Dermis microvascular lymphatic vessel endothelial cell (primary cell): ENCODE measurements around the gene UGP2. TPM values are rescaled to one million over a fixed set of nuclear protein-coding genes. Genes with fewer than 3 reads are reported as not detected.
"Not testable (repeated sequence)": the region's sequence is repeated elsewhere in the genome, so short reads cannot be mapped to it uniquely, and the experiment has no call there.

Source experiments
- DNase-seq, 2 donors: peaks; one replicate each; pipeline versions ENCODE4 v3.0.0 to v3.0.0-alpha.2; 2010; ENCODE audit warnings: low read depth in 2 of 2
- total RNA-seq: library from RNA; depleted of rRNA; stranded (reverse); fragments of >200 nt; gene quantifications from 2 replicates; pipeline ENCODE4 v1.2.1, GENCODE V29; 2014

Gene UGP2
- 69.8 and 153 TPM in 2 replicates for total RNA-seq

DNA sequence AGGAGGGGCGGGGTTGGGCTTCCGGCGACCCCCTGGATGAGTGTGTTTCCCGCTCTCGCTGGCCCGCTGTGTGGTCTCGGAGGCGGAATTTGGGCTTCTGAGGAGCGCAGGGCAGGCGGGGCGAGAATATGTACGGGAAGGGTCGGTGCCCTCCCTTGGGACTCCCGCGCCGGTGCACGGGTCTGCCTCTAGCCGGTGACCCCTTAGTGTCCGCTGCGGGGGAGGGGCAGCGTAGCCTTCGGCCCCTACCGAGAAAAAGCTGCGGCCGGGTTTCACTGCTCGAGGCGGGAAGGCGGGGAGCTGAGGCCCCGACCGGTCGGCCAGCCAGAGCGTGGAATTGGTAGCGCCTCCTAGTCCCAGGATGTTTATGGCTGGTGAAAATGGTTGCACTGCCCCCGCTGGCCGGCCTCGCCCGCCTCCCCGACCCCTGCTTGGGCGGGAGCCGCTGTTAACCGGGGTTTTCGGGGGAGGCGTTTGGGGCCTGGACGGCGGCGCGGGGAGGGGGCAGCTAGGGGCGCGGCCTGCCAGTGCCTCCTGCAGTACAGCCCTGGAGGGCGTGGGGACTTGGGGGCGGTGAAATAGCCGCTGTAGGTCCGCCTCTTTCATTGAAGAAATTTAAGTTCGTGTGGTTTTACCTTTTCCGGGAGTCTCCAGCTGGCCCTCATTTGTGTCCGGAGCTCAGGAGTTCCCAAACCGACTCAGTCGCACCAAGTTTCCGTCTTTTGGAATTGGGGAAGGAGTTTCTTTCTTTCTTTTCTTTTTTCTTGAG is at the start of gene UGP2:
Gene UGP2, plus strand, starts transcription at position 643 of the 769 bp plus-strand sequence. CDS start 290 bp downstream, outside the sequence.
- peak; percentile 83 to 96 for DNase-seq

DNA sequence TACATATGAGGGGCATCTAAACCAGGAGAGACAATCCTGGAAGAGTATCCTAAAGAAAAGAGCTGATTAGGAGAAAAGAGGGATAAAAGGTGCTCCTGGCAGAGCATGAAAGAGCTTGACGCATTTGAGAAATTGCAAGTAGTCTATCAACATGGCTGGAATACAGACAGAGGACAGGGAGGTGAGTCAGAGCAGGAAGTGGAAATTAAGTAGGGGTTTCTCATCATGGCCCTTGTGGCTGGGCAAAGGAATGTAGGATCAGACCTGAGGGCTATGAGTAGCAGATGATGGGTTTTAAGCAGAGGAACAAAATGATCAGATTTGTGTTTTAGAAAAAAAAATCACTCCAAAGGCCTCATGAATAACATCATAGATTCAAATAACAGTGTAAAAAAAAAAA is 49.2 kb upstream of the UGP2 start:
- DNase-seq, result peak in 1 of 2 donors; percentile 41

DNA sequence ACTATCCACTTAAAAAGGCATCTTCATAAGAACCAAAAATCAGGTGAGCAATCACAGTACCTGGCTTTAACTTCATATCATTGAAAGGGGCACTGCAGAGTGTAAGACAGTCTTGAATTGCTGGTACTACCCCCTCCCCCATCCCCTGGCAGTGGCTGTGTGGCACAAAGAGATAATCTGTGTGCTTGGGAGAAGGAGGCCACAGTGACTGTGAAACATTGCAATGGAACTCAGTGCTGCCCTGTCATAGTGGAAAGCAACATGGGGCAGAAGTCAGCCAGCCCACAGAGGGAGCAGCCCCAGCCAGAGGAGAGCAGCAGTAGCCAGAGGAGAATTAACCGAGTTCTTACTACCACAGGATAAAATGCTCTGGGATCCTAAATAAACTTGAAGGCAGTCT is 45.3 kb upstream of the UGP2 start:
- no peak for DNase-seq

DNA sequence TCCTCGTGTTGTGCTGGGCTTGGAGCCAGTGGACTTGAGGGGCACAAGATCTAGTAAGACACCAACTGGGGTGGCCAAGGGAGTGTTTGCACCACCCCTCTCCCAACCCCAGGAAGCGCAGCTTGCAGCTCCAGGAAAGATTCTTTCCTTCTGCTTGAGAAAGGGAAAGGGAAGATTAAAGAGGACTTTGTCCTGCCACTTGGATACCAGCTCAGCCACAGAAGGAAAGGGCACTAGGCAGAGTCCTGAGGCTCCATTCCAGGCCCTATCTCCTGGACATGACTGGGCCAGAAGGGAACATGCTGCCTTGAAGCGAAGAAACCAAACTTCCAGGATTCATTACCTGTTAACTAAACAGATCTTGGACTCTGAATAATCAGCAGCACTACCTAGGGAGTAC is 44.9 kb upstream of the UGP2 start:
- no peak for DNase-seq

DNA sequence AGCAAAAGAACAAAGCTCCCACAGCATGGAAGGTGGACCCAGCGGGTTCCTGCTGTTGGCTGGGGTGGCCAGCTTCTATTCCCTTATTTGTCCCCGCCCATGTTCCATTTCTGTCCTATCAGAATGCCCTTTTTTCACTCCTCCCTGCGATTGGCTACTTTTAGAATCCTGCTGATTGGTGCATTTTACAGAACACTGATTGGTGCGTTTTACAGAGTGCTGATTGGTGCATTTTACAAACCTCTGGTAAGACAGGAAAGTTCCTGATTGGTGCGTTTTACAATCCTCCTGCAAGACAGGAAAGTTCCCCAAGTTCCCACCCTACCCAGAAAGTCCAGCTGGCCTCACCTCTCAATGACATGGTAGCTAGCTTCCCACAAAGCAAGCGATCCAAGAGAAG is 40.2 kb upstream of the UGP2 start:
- no peak for DNase-seq

DNA sequence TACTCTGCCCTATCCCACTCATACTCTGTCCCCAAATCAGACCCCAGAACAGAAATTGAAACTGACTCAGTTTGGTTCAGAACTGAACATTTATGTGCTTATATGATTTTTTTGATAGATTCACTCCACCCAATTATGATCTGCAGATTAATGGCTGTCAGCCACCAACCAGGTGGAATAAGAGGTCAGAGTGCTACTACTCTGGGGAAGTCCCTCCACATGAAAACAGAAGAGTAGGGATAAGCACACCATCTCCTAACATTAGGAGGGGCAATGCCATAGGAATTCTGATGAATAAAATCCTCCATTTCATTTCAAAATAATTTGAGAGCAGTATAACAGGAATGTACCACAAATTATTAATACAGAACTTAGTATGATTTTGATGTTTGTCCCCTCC is 36.3 kb upstream of the UGP2 start:
- no peak for DNase-seq

DNA sequence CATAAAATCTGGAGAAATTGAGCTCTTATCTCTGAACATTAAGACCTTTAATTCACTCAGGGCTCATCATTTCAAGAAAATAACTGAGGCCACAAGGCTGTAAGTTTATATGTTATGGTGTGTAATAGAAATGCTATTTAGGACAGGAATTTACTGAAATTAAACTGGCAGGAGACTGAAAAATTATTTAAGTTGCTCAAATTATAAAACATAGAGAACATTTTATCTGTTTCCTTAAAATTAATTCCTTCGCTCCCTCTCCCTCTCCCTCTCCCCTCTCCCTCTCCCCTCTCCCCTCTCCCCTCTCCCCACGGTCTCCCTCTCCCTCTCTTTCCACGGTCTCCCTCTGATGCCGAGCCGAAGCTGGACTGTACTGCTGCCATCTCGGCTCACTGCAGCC is 33.7 kb upstream of the UGP2 start:
- DNase-seq, result not testable (repeated sequence)

DNA sequence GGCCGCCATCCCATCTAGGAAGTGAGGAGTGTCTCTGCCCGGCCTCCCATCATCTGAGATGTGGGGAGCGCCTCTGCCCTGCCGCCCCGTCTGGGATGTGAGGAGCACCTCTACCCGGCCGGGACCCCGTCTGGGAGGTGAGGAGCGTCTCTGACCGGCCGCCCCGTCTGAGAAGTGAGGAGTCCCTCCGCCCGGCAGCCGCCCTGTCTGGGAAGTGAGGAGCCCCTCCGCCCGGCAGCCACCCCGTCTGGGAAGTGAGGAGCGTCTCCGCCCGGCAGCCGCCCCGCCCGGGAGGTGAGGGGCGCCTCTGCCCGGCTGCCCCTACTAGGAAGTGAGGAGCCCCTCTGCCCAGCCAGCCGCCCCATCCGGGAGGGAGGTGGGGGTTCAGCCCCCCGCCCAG is 32.8 kb upstream of the UGP2 start:
- DNase-seq, result not testable (repeated sequence)

DNA sequence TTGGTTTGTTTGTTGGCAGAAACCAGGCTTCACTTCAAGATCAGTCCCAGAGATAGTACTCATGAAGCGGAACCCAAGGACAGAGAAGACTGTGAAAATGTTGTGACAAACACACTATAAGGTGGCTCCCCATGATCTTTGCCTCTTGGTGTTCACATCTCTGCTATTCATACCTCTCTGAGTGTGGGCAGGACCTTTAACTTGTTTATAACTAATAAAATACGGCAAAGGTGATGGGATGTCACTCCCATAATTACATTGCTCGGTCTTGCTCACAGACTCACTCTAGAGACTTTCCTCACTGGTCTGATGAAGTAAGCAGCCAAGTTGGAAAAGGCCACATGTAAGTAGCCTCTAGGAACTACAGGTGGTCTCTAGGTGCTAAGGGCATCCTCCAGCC is 30.6 kb upstream of the UGP2 start:
- no peak for DNase-seq

DNA sequence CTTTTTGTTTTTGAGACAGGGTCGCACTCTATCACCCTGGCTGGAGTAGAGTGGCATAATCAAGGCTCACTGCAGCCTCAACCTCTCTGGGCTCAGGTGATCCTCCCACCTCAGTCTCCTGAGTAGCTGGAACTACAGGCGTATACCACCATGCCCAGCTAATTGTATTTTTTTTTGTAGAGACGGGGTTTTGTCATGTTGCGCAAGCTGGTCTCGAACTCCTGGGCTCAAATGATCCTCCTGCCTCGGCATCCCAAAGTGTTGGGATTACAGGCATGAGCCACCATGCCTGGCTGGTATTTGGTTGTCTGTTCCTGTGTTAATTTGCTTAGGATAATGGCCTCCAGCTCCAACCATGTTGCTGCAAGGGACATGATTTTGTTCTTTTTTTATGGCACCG is 29.8 kb upstream of the UGP2 start:
- DNase-seq, result not testable (repeated sequence)

DNA sequence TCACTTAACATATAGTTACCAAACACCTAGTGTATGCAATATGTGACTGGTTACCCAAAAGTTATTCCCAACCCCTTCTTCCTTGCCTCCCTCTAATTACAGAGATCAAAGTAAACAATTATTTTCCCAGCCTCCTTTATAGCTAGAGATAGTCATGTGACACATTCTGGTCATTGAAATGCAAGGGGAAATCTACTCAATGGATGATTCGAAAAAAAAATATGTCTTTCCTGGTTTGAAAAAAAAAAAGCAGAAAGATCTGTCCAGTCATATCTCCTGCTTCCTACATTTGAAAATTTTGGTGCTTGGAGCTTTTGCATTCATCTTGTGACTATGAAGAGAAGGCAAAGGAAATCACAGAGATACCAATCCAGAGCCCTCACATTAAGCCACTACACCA is 27.6 kb upstream of the UGP2 start:
- DNase-seq, result no peak

DNA sequence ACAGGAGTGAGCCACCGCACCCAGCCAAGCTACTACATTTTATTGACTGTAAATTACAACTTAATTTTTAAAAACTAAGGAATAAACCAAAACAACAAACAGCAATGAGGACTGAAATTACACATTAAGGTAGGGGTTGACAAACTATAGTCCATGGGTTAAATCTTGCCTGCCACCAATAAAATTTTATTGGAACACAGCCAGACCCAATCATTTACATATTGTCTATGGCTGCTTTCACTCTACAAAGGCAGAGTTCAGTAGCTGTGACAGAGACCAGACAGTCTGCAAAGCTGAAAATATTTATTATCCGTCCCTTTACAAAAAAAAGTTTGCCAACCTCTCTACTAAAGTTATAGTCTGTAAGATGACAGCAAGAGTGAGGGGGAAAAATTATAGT is 24.3 kb upstream of the UGP2 start:
- no peak for DNase-seq

DNA sequence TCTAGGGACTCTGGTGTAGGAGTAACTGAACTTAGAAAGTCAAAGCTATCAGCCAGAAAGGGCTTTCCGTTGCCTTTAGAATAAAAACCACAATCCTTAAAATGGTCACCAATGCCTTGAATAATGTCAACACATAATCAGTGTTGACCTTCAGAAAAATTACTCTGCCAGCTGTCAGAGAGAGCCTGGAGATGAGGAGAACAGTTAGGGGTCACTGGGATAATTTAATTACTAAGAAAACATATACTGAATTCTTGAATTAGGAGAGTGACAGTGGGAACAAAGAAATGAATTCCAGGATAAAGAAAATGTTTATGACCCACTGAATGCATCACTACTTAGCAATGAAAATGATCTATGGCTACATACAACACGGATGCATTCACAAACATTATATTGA is 23.4 kb upstream of the UGP2 start:
- no peak for DNase-seq

DNA sequence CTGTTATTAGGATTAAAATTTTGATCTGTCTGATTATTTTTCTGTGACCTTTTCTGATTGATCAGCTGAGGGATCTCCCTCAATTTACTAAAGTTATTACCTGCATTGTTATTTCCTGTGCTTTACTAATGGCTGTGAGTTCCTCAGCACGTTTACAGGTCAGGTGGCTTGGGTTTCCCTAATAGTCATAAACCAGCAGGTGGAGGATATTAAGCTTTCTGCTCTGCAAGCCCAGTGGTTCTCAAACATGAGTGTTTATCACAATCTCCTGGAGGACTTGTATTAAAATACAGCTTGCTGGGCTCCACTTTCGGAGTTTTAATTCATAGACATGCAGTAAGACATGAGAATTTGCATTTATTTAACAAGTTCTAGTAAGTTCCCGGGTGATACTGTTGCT is 22.4 kb upstream of the UGP2 start:
- no peak for DNase-seq

DNA sequence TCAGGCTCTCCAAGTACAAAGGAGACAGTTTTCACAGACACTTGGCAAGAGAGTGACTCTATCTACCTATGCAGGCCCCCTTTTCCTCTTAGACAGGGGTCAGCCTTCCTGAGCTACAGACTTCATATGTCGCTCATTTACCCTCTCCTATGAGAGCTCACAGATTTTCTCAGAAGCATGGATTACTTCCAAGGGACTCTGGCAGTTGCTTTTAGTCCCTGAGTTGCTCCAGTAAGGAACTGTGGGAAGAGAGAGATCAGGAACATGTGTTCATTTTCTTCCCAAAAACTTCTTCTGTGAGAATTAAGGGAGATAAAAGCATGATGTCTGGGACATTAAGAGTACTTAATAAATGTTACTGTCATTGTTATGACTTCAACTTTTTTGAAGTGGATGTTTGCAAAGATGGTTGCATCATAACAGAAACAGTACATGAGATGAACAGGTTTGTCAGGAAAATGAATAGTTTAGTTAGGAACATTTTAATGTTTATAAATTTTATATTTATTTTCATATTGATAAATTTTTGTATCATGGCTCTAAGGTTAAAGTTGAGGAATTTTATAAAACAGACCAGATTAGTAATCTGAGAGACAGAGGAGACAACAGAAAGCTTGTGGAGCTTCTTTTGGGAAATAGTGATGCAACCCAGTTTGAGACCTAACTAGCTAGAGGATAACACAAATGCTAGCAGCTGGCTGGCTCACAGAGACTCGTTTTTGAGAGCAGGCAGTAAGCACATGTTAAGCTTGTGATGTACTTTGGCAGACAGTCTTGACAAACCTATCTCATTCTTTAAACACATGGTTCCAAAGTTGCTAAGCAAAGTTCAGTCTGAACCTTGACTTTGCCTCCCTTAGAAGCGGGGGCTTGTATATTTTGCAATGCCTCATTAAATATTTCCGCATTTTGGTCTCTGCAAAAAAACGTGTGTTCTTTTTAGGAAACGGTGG is 21.7 kb upstream of the UGP2 start:
- DNase-seq, result no peak

DNA sequence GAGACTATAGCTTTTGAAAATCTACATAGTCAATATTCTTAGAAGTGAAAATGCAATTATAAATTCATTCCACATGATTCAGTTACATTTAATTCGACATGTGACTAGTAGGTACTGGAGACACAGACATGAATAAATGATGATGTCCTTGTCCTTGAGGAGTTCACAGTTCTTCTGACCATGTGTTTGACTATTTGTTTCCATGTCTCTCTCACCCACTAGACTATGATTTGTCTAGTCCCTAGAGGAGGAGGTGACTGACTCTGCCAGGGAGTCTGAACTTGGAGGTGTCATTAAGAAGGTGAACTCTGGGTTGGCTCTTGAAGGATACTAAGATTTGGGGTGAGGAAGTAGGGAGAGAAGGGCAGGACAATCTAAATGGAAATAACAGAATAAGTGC is 20.7 kb upstream of the UGP2 start:
- DNase-seq, result no peak

DNA sequence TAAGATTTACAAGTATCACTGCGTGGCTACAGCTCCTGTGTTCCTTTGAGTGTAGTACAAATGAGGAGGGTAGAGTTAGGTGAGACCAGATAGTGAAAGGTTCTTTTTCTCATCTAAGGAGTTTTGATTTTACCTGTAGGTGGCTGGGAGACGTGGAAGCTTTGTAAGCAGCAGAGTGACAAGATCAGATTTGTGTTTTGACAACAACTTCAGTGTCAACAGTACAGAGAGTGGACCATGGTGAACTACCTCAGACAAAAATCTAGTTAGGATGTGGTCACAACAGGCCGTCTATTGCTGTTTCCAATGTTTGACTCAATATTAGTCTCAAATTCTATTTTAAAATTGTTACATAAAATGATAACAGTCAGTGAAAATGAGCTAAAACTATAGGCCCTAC is 20.3 kb upstream of the UGP2 start:
- no peak for DNase-seq

DNA sequence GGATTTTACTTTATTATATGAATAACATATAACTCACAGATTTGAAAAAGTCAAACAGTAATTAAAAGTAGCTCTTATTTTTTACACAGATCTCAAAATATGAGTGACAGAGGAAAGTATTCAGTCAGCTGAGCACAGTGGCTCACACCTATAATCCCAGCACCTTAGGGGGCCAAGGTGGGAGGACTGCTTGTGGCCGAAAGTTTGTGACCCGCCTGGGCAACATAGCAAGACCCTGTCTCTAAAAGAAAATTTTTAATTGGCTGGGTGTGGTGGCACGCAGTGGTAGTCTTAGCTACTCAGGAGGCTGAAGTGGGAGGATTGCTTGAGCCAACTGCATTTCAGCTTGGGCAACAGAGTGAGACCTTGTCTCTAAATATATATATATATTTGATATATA is 19.2 kb upstream of the UGP2 start:
- DNase-seq, result no peak

DNA sequence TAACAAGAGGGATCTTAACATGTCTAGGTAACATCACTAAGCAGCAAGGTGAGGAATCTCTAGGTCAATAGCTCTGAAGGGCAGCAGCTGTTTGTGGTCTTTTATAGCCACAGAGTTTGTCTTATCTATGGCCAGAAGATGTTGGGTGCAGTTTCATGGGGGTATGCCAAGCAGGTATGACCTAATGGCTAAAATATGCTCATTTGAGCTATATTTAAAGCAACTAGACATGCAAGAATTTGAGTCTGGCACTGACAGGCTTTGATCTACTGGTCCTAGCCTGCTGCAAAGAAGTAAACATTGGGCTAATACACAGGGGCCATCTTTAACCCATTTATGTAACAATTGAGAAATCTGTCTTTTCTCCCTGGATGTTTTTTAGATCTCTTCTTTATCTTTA is 13.9 kb upstream of the UGP2 start:
- peak in 1 of 2 donors; percentile 10 for DNase-seq

DNA sequence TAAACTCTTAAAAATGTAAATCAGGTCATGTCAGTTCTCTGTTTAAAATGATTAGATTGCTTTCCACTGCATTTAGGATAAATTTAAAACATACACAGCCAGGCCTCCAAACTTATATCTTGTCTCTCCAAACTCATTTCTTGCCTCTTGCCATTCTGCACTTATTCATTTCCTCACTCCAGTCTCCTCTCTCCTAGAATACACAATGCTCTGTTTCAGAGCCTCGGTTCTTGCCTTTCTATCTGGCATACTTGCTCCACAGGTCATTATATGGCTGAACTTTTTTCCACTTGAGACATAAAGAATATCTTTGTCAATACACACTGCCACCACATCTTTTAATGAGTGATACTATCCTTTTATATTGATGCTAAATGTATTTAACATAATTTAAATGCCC is 10.5 kb upstream of the UGP2 start:
- DNase-seq, result no peak

DNA sequence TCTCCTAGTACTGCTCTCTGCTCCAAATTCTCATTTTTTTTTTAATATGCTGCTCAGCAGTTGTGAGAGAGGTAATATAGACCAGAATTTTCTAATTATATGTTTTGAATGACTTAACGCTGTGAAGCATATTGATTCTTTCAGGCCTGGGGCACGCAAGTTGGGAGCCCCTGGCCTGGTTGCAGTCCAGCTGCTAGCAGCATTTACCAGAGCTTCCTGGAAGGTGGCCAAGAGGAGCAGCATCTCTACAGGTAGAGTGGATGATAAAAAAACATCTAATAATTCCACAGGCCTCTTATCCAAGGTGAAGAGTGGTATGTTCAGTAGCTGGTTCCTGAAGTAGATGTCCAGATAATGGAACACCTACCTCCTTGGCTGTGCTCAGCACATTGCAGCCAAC is 7.3 kb upstream of the UGP2 start:
- DNase-seq, result no peak

DNA sequence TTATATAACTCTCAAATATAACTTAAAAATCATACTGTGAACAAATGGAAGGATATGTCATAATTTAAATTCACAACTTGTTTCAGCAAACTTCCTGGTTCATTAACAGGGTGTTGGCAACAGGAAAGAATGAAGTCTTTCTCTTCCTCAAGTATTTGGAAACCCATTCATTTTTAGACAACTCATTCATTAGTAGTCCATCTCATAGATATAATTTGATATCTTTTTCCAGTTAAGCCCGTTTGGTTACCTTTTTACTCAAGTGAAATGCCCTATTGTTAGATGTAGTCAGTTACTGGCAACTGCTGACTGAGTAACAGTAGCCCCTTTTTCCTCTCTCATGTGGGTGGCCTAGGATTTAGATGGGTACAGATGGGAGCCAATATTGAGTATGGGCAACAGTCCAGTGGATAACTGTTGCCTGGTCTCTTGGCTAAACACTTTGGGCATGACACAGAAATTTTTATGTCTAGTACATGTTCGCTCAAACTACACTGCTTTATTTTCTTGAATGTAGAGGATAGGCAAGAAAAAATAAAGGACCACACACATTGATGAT is 4.6 kb upstream of the UGP2 start:
- no peak for DNase-seq
